Measurements from ENCODE around the gene ARHGAP25. TPM values are rescaled to one million over a fixed set of nuclear protein-coding genes. Genes with fewer than 3 reads are reported as not detected.
A peak's percentile ranks its signal among the peaks of the same experiment; 100 is the strongest.

ARHGAP25 gene
- total RNA-seq, 6 experiments from 2014 or later = not detected

DNA sequence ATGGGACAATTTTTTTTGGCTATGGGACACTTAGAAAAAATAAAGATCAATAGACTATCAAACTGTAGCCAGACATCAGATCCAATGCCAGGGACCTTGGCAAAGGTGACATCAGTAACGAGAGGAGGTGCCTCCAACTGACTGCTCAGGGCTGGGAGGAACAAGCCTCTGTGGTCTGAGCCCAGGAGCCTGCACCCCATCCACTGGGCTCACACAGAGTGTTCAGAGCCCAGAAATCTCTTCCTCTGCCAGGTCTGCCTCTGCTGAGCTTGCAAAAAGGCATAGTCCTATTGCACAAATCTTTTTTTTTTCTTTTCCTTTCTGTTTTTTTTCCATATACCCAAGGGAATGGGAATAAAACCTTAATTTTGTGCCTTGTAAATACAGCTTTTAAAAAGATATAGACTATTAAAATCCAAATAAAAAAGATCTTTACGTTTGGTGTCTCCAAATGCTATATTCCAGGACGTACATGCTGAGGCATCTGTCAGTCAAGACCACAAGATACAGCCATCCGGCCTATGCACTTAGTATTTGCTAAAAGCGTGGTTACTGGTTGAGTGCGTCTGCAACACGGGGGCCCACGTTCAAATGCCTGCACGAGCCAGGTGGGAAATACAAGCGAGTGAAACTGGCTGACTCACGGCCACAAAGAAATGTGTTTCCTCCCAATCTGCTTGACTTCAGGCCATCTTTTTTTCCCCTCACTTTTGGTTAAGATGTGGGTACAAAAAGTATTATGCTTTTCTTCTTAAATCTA is 7.8 kb upstream of the ARHGAP25 start:
- peaks cover 46% of the 10 kb centered on the region for H3K4me1 Mint-ChIP-seq (ENCODE audit: low read depth)
- H3K36me3 Mint-ChIP-seq (ENCODE audit: low read depth) = peaks cover 8% of the 10 kb centered on the region; the same call in 1 of the 2 replicates
- H3K4me3 Mint-ChIP-seq = no peak overlapping the region
- DNase-seq = no peak
- peaks cover 4% of the 10 kb centered on the region for H3K9me3 Mint-ChIP-seq
- H3K27me3 Mint-ChIP-seq (ENCODE audit: insufficient read depth) = peaks cover 4% of the 10 kb centered on the region
- peak overlapping the region; percentile 63 for H3K27ac Mint-ChIP-seq
- no peak; the same call in 1 of the 2 replicates for TF ChIP-seq CTCF (IDR thresholded peaks at IDR 0.05)

- Mint-ChIP-seq H3K4me1 (ENCODE audit: low read depth) (peaks cover 47% of the 10 kb centered on the region), H3K36me3 (ENCODE audit: low read depth) (peaks cover 8% of the 10 kb centered on the region; the same call in 1 of the 2 replicates), H3K9me3 (peaks cover 4% of the 10 kb centered on the region), H3K27me3 (ENCODE audit: insufficient read depth) (peaks cover 2% of the 10 kb centered on the region), H3K27ac (peak overlapping the region; percentile 63), H3K4me3 (peak overlapping the region; percentile 21)
- DNase-seq = peak; percentile 74
- TF ChIP-seq CTCF (IDR thresholded peaks at IDR 0.05) = no peak
Measured at GRCh38 chr2:68727683-68728375, 6.8 kb upstream of the ARHGAP25 start.

DNA sequence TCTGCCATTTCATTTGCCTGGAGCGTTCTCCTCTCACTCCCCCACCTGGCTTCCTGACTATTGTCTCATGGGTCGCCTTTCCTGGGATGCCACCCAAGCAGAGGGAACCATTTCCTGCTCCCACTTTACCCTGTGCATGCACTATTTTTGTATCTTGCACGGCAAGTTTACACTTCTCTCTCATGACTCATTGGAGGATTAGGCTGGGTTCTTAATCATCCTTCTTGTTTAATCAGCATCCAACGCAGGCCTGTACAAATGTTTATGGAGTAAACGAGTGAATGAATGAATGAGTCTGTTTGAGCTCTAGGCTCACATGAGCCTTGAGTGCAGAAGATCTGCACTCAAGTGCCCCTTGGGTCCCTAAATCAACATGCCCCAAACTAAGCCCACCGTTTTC is 3.8 kb upstream of the ARHGAP25 start:
- H3K36me3 Mint-ChIP-seq (ENCODE audit: low read depth) = peaks cover 8% of the 10 kb centered on the region; the same call in 1 of the 2 replicates
- no peak for TF ChIP-seq CTCF (IDR thresholded peaks at IDR 0.05)
- peak; percentile 70 for DNase-seq
- peak overlapping the region; percentile 53; the same call in 1 of the 2 replicates for H3K27ac Mint-ChIP-seq
- H3K4me1 Mint-ChIP-seq (ENCODE audit: low read depth) = peaks cover 47% of the 10 kb centered on the region
- peaks cover 4% of the 10 kb centered on the region for H3K9me3 Mint-ChIP-seq
- peak overlapping the region; percentile 9; the same call in 1 of the 2 replicates for H3K4me3 Mint-ChIP-seq
- H3K27me3 Mint-ChIP-seq (ENCODE audit: insufficient read depth) = peaks cover 2% of the 10 kb centered on the region; the same call in 1 of the 2 replicates

GRCh38 chr2:68732036-68732932 is 2.3 kb upstream of the ARHGAP25 start:
- peaks cover 2% of the 10 kb centered on the region; the same call in 1 of the 2 replicates for H3K27me3 Mint-ChIP-seq (ENCODE audit: insufficient read depth)
- H3K4me1 Mint-ChIP-seq (ENCODE audit: low read depth) = peaks cover 35% of the 10 kb centered on the region

More at GRCh38 chr2:68732036-68732932, 2.3 kb upstream of the ARHGAP25 start:
- no peak overlapping the region for H3K27ac Mint-ChIP-seq
- DNase-seq = no peak
- no peak for TF ChIP-seq CTCF (IDR thresholded peaks at IDR 0.05)
- peaks cover 4% of the 10 kb centered on the region for H3K9me3 Mint-ChIP-seq
- peaks cover 8% of the 10 kb centered on the region; the same call in 1 of the 2 replicates for H3K36me3 Mint-ChIP-seq (ENCODE audit: low read depth)
- H3K4me3 Mint-ChIP-seq = no peak overlapping the region

All from HFFc6 (cell line).